ENCODE data around the gene MRTO4. TPM values are rescaled to one million over a fixed set of nuclear protein-coding genes. Genes with fewer than 3 reads are reported as not detected.

MRTO4 gene
- total and polyA plus RNA-seq, 2 of the 13 experiments (the other 11 are each of a cell fraction or from before 2014, with no cell fraction given): 28.1 to 59.2 TPM

DNA sequence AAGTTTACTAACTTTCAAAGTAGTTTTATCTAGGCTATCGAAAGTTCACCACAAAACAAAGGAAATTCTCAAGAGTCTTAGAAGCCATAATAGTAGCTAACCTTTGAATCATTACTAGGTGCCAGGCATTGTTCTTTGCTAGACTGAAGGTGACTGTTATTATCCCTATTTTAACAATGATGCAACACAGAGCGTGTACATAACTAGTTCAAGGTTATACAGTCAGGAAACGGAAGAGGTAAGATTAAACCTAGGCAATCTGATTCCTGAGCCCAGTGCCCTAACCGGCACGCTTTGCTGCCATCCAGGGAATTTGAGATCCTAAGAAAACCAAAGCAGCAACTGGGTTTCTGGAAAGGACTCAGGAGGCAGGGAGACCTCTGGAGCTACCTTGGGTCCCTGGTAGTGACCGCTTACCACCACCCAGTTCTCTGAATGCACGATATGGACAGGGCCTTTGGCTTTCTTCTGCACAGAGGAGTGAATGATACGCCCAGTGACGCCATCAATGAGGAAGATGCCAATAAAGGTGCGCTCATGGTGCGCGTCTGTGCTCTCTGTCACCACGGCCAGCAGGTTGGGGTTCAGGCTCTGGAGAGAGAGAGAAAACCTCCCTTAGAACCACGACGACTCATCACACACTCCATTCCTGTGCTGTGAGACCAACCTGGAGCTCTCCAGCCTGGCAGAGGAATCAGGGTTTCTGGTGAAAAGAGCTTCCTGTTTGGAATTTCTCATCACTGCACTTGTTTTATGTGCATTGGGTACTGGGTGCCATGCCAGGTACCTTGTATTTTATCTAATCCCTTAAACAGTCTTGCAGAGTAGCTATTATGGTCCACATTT is 28.4 kb upstream of the MRTO4 start (continued):
- no peak for TF ChIP-seq ZXDC (CRISPR knock-in tag; IDR thresholded peaks at IDR 0.05)
- TF ChIP-seq KDM4B (CRISPR knock-in tag; IDR thresholded peaks at IDR 0.05): no peak
- TF ChIP-seq, protein P1, sequence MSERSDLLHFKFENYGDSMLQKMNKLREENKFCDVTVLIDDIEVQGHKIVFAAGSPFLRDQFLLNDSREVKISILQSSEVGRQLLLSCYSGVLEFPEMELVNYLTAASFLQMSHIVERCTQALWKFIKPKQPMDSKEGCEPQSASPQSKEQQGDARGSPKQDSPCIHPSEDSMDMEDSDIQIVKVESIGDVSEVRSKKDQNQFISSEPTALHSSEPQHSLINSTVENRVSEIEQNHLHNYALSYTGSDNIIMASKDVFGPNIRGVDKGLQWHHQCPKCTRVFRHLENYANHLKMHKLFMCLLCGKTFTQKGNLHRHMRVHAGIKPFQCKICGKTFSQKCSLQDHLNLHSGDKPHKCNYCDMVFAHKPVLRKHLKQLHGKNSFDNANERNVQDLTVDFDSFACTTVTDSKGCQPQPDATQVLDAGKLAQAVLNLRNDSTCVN (CRISPR knock-in tag; IDR thresholded peaks at IDR 0.05; ENCODE audit: borderline replicate concordance): no peak
- peak; percentile 73; the same call in 1 of the 2 replicates for TF ChIP-seq TBX3 (IDR thresholded peaks at IDR 0.05; ENCODE audit: borderline replicate concordance)
- no peak for TF ChIP-seq SRY (CRISPR knock-in tag; IDR thresholded peaks at IDR 0.05)
- TF ChIP-seq ZNF749 (CRISPR knock-in tag; IDR thresholded peaks at IDR 0.05; ENCODE audit: borderline replicate concordance): no peak
- no peak for TF ChIP-seq TBP (CRISPR knock-in tag; IDR thresholded peaks at IDR 0.05)
- TF ChIP-seq HINFP (CRISPR knock-in tag; IDR thresholded peaks at IDR 0.05; ENCODE audit: low read depth): no peak
- no peak for TF ChIP-seq ZNF615 (CRISPR knock-in tag; IDR thresholded peaks at IDR 0.05; ENCODE audit: borderline replicate concordance)
- TF ChIP-seq ZNF746 (CRISPR knock-in tag; IDR thresholded peaks at IDR 0.05): no peak
- no peak for TF ChIP-seq ZKSCAN1 (IDR thresholded peaks at IDR 0.05; ENCODE audit: low read length)
- TF ChIP-seq ZNF235 (CRISPR knock-in tag; IDR thresholded peaks at IDR 0.05; ENCODE audit: borderline replicate concordance): no peak
- no peak for TF ChIP-seq ZNF430 (CRISPR knock-in tag; IDR thresholded peaks at IDR 0.05)
- TF ChIP-seq XBP1 (CRISPR knock-in tag; IDR thresholded peaks at IDR 0.05): 0 out of 2 replicates have a peak, but pooled peaks have one; percentile 38
- TF ChIP-seq, protein P2, sequence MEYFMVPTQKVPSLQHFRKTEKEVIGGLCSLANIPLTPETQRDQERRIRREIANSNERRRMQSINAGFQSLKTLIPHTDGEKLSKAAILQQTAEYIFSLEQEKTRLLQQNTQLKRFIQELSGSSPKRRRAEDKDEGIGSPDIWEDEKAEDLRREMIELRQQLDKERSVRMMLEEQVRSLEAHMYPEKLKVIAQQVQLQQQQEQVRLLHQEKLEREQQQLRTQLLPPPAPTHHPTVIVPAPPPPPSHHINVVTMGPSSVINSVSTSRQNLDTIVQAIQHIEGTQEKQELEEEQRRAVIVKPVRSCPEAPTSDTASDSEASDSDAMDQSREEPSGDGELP (IDR thresholded peaks at IDR 0.05; ENCODE audit: borderline replicate concordance, low read depth): no peak
- no peak for TF ChIP-seq ZNF709 (CRISPR knock-in tag; IDR thresholded peaks at IDR 0.05)
- TF ChIP-seq NFRKB (IDR thresholded peaks at IDR 0.05): no peak
- peak; percentile 30; the same call in 1 of the 2 replicates for TF ChIP-seq RXRA (CRISPR knock-in tag; IDR thresholded peaks at IDR 0.05)
- TF ChIP-seq ZNF75D (CRISPR knock-in tag; IDR thresholded peaks at IDR 0.05; ENCODE audit: borderline replicate concordance): no peak
- no peak for TF ChIP-seq ZNF232 (CRISPR knock-in tag; IDR thresholded peaks at IDR 0.05; ENCODE audit: borderline replicate concordance)
- TF ChIP-seq SUZ12 (IDR thresholded peaks at IDR 0.05; ENCODE audit: low read depth, low read length): no peak
- no peak for TF ChIP-seq MBNL3 (CRISPR knock-in tag; conservative IDR thresholded peaks at IDR 0.05)
- TF ChIP-seq ZNF18 (CRISPR knock-in tag; IDR thresholded peaks at IDR 0.05; ENCODE audit: insufficient replicate concordance): no peak
